ENCODE measurements around the gene FNTB. TPM values are rescaled to one million over a fixed set of nuclear protein-coding genes. Genes with fewer than 3 reads are reported as not detected.

Gene FNTB
- total RNA-seq, 1 experiment from 2014 or later: 26.7 TPM

- no peaks in the 10 kb centered on the region for H3K27me3 ChIP-seq (ENCODE audit: insufficient read depth, low read length)
- BruUV-seq (replicated peaks): no TSS peak
- no peaks in the 10 kb centered on the region for H3K9me3 ChIP-seq (ENCODE audit: control insufficient read depth in 1 of 2, insufficient read depth in 1 of 2, low read depth in 1 of 2, low read length in 2 of 2)
- ATAC-seq (no peak), DNase-seq (ENCODE audit: low read depth, low spot score) (no peak)
- intact Hi-C loops (cut with micrococcal nuclease): no loop called here
- ChIA-PET POLR2A (no interaction called here), RAD21 (ENCODE audit: low non-redundant PET in 1 of 2, low total read pairs in 2 of 2, uncharacterized antibody in 2 of 2, unreplicated experiment in 2 of 2) (no interaction called here), CTCF (no interaction called here)
- no peak overlapping the region for H3K9ac ChIP-seq (ENCODE audit: low read length)
- H3K79me2 ChIP-seq (ENCODE audit: insufficient read depth, low read length): no peaks in the 10 kb centered on the region
- H4K20me1 ChIP-seq (ENCODE audit: insufficient read depth): no peaks in the 10 kb centered on the region
- H3K4me3 ChIP-seq (replicated peaks in 1 of 2; ENCODE audit: low read depth in 1 of 2, low read length in 2 of 2): no peak overlapping the region
- no peaks in the 10 kb centered on the region for H3K4me1 ChIP-seq (ENCODE audit: control insufficient read depth in 1 of 2, insufficient read depth in 2 of 2, low read length in 2 of 2)
- no peaks in the 10 kb centered on the region for H3K9me2 ChIP-seq (ENCODE audit: insufficient read depth)
- no peak overlapping the region for H3K4me2 ChIP-seq (ENCODE audit: low read length)
- H3K27ac ChIP-seq (ENCODE audit: low read depth, low read length): no peak overlapping the region
- H2AFZ ChIP-seq (ENCODE audit: low read depth, low read length, poor library complexity, severe bottlenecking): no peak overlapping the region
- peaks cover 19 to 22% of the 10 kb centered on the region in 2 experiments; a peak in 3 of 4 replicates for H3K36me3 ChIP-seq (ENCODE audit: control insufficient read depth in 1 of 2, insufficient read depth in 2 of 2, low read length in 2 of 2)
- no peak for TF ChIP-seq JUND (IDR thresholded peaks at IDR 0.05)
- TF ChIP-seq TCF7L2 (IDR thresholded peaks at IDR 0.05; ENCODE audit: borderline replicate concordance, extremely low read depth, insufficient read depth, insufficient read length): no peak
These were observed 25.7 kb downstream of the FNTB start for GRCh38 chr14:65012353-65012752.

GRCh38 chr14:65015391-65015790, 28.7 kb downstream of the FNTB start:
- no peak overlapping the region for H3K9ac ChIP-seq (ENCODE audit: low read length)
- BruUV-seq (replicated peaks): no TSS peak
- H3K27me3 ChIP-seq (ENCODE audit: insufficient read depth, low read length): no peaks in the 10 kb centered on the region
- no peak overlapping the region for H3K4me2 ChIP-seq (ENCODE audit: low read length)
- ChIA-PET RAD21 (ENCODE audit: low non-redundant PET in 1 of 2, low total read pairs in 2 of 2, uncharacterized antibody in 2 of 2, unreplicated experiment in 2 of 2) (no interaction called here), CTCF (no interaction called here), POLR2A (no interaction called here)
- H3K4me3 ChIP-seq (replicated peaks in 1 of 2; ENCODE audit: low read depth in 1 of 2, low read length in 2 of 2): no peak overlapping the region
- H3K36me3 ChIP-seq (ENCODE audit: control insufficient read depth in 1 of 2, insufficient read depth in 2 of 2, low read length in 2 of 2): peaks cover 19 to 22% of the 10 kb centered on the region in 2 experiments; a peak in 3 of 4 replicates
- peaks cover 0 to 4% of the 10 kb centered on the region in 2 experiments; a peak in 1 of 4 replicates for H3K4me1 ChIP-seq (ENCODE audit: control insufficient read depth in 1 of 2, insufficient read depth in 2 of 2, low read length in 2 of 2)
- no peaks in the 10 kb centered on the region for H3K9me2 ChIP-seq (ENCODE audit: insufficient read depth)
- H3K27ac ChIP-seq (ENCODE audit: low read depth, low read length): no peak overlapping the region
- TF ChIP-seq EGR1 (IDR thresholded peaks at IDR 0.05; ENCODE audit: low read depth) (no peak), SP1 (IDR thresholded peaks at IDR 0.05; ENCODE audit: low read depth) (no peak), YY1 (IDR thresholded peaks at IDR 0.05; ENCODE audit: extremely low read depth, insufficient replicate concordance, low read depth, low read length) (no peak), CEBPB (IDR thresholded peaks at IDR 0.05; ENCODE audit: low read depth) (no peak), ZFX (IDR thresholded peaks at IDR 0.05) (no peak), EZH2 (IDR thresholded peaks at IDR 0.05) (no peak), ELF1 (IDR thresholded peaks at IDR 0.05; ENCODE audit: borderline replicate concordance, low read depth) (no peak), SRF (IDR thresholded peaks at IDR 0.05; ENCODE audit: low read depth) (no peak), FOSL1 (IDR thresholded peaks at IDR 0.05; ENCODE audit: low read depth) (no peak)
- TF ChIP-seq, protein P1, sequence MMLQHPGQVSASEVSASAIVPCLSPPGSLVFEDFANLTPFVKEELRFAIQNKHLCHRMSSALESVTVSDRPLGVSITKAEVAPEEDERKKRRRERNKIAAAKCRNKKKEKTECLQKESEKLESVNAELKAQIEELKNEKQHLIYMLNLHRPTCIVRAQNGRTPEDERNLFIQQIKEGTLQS (IDR thresholded peaks at IDR 0.05): no peak
- TF ChIP-seq, protein P2, sequence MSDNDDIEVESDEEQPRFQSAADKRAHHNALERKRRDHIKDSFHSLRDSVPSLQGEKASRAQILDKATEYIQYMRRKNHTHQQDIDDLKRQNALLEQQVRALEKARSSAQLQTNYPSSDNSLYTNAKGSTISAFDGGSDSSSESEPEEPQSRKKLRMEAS (IDR thresholded peaks at IDR 0.05): no peak
- ATAC-seq: no peak
- intact Hi-C loops (cut with micrococcal nuclease): no loop called here
- no peak overlapping the region for H2AFZ ChIP-seq (ENCODE audit: low read depth, low read length, poor library complexity, severe bottlenecking)
- no peaks in the 10 kb centered on the region for H4K20me1 ChIP-seq (ENCODE audit: insufficient read depth)
- DNase-seq (ENCODE audit: low read depth, low spot score): no peak
- no peaks in the 10 kb centered on the region for H3K9me3 ChIP-seq (ENCODE audit: control insufficient read depth in 1 of 2, insufficient read depth in 1 of 2, low read depth in 1 of 2, low read length in 2 of 2)
- H3K79me2 ChIP-seq (ENCODE audit: insufficient read depth, low read length): no peaks in the 10 kb centered on the region
